Parathyroid adenoma (tissue), 2 donors: ENCODE measurements around the gene PTGR3.
A peak's percentile ranks its signal among the peaks of the same experiment; 100 is the strongest.

ENCODE experiments used
- H2AFZ ChIP-seq: fragments of 300-600 bp; sonication (generic); one replicate; pipeline ENCODE4 v1.7.0; 2017; ENCODE audit warnings: antibody characterized with exemption, mild to moderate bottlenecking
- H3K27ac ChIP-seq: fragments of 300-600 bp; sonication (generic); one replicate; pipeline ENCODE4 v1.7.0; 2017
- H3K27me3 ChIP-seq: fragments of 300-600 bp; sonication (generic); one replicate; pipeline ENCODE4 v1.7.0; 2017; ENCODE audit warnings: low read length; ENCODE audit not compliant: control insufficient read depth, insufficient read depth
- H3K36me3 ChIP-seq: fragments of 300-600 bp; sonication (generic); one replicate; pipeline ENCODE4 v1.7.0; 2017; ENCODE audit warnings: low read length; ENCODE audit not compliant: control insufficient read depth, insufficient read depth
- H3K4me1 ChIP-seq: fragments of 300-600 bp; sonication (generic); one replicate; pipeline ENCODE4 v1.7.0; 2017; ENCODE audit warnings: control low read depth
- H3K4me2 ChIP-seq: fragments of 300-600 bp; sonication (generic); one replicate; pipeline ENCODE4 v1.7.0; 2017; ENCODE audit warnings: low read length
- H3K4me3 ChIP-seq: fragments of 300-600 bp; sonication (generic); one replicate; pipeline ENCODE4 v1.7.0; 2017; ENCODE audit warnings: low read depth, low read length
- H3K79me2 ChIP-seq: fragments of 300-600 bp; sonication (generic); one replicate; pipeline ENCODE4 v1.7.0; 2017; ENCODE audit warnings: control low read depth
- H3K9ac ChIP-seq: fragments of 300-600 bp; sonication (generic); one replicate; pipeline ENCODE4 v1.7.0; 2017; ENCODE audit warnings: mild to moderate bottlenecking
- H3K9me3 ChIP-seq: fragments of 300-600 bp; sonication (generic); one replicate; pipeline ENCODE4 v1.7.0; 2017; ENCODE audit warnings: low read length; ENCODE audit not compliant: control insufficient read depth
- CTCF ChIP-seq: fragments of 300-600 bp; sonication (generic); IDR thresholded peaks from one replicate; pipeline ENCODE4 v1.7.0; 2017; ENCODE audit warnings: antibody characterized with exemption, mild to moderate bottlenecking
- donor health status: primary hyperparathyroidism.

The PTGR3 gene

GRCh38 chr18:75208155-75208835 is 644 bp downstream of the PTGR3 start:
- Histone ChIP-seq H3K4me2 (peak overlapping the region; percentile 85), H3K36me3 (no peaks in the 10 kb centered on the region), H3K27ac (peak overlapping the region; percentile 93), H3K9ac (no peak overlapping the region), H3K9me3 (no peaks in the 10 kb centered on the region), H3K4me3 (peak overlapping the region; percentile 67), H3K4me1 (peaks cover 5% of the 10 kb centered on the region), H3K27me3 (no peaks in the 10 kb centered on the region), H2AFZ (peak overlapping the region; percentile 78), H3K79me2 (peaks cover 25% of the 10 kb centered on the region)
- no peak for TF ChIP-seq CTCF

DNA sequence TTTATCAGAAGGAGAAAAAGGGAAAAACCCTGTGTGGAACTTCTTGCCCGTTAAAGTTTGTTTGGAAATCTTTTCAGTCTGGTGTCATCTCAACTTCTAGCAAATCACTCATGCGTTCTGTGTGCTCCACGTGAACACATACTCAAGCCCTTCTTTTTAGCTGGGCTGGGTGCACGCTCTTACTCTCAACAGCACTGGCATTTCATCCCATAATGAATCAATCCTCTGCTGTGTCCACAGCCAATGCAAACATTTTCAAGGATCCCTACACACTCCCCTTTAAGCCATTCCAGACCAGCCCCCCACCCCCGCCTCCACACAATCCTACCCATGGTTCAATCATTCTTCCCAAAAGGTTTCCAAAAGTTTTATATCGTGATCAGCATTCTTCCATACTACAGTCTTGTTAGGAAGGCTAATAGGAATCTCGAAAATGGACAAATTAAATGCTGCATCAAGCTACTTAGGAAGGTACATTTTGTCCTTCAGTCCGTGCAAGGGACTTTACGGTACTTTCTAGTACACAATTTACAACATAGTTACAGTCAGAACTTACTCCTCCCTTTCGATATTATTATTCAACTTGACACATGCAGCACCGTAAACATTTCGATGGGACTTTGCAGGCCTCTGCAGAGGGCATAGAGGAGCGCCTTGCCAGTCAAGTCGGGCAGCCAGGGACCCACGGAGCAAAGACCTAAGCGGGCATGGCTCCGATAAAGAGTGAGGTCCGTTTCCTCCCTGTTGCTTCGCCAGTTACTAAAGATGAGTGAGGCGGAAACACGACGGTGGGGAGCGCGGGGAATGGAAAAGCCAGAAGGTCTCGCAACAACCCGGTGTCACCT is 1.4 kb downstream of the PTGR3 start:
- peak overlapping the region; percentile 85 for H3K4me2 ChIP-seq
- H3K9ac ChIP-seq, result no peak overlapping the region
- H3K4me1 ChIP-seq, result peaks cover 5% of the 10 kb centered on the region
- peak overlapping the region; percentile 67 for H3K4me3 ChIP-seq
- H3K9me3 ChIP-seq, result no peaks in the 10 kb centered on the region
- no peaks in the 10 kb centered on the region for H3K27me3 ChIP-seq
- peak overlapping the region; percentile 78 for H2AFZ ChIP-seq
- TF ChIP-seq CTCF, result no peak
- H3K36me3 ChIP-seq, result no peaks in the 10 kb centered on the region
- H3K79me2 ChIP-seq, result peaks cover 25% of the 10 kb centered on the region
- H3K27ac ChIP-seq, result peak overlapping the region; percentile 93

DNA sequence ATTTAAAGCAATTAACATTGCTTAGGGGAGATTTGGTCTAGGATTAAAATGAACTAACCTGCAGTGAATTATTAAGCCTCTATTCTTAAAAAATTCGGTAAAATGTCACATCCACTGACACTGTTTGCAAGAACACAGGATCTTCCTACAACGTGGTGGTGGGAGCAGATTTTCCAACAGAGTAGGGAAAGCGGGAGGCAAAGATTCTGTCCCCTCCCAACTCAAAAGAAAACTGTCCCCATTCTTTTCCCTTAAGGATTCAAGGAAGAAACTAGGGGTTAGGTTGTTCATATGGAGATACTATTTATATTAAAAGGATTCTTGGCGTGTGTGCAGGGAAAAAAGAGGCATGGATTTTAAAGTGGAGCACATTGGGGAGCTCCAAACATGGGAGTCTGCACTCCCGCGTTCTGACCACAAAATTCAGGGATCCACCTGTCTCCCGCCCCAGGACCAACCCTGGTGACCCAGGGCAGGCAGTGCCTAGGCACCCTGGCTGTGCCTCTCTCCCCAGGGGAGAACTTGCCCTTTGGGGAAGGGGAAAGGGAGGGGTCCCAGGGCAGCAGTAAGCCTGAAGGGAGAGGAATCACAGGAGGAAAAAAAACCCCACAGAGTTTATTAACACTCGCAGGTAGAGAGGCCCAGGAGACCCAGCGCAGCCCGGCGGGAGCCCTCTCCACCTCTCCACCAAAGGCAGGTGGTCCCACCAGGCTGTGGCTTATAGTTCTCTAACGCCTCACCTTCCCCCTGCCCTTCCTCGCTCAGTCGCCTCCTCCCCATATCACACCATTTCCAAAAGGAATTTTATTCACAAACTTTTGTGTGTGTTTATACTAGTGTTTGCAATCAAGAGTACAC is 2.3 kb downstream of the PTGR3 start:
- no peak overlapping the region for H3K4me3 ChIP-seq
- no peaks in the 10 kb centered on the region for H3K36me3 ChIP-seq
- no peak overlapping the region for H3K4me2 ChIP-seq
- no peak overlapping the region for H3K9ac ChIP-seq
- H3K4me1 ChIP-seq, result peaks cover 5% of the 10 kb centered on the region
- no peak overlapping the region for H2AFZ ChIP-seq
- TF ChIP-seq CTCF, result no peak
- peaks cover 25% of the 10 kb centered on the region for H3K79me2 ChIP-seq
- H3K9me3 ChIP-seq, result no peaks in the 10 kb centered on the region
- no peaks in the 10 kb centered on the region for H3K27me3 ChIP-seq
- H3K27ac ChIP-seq, result no peak overlapping the region

DNA sequence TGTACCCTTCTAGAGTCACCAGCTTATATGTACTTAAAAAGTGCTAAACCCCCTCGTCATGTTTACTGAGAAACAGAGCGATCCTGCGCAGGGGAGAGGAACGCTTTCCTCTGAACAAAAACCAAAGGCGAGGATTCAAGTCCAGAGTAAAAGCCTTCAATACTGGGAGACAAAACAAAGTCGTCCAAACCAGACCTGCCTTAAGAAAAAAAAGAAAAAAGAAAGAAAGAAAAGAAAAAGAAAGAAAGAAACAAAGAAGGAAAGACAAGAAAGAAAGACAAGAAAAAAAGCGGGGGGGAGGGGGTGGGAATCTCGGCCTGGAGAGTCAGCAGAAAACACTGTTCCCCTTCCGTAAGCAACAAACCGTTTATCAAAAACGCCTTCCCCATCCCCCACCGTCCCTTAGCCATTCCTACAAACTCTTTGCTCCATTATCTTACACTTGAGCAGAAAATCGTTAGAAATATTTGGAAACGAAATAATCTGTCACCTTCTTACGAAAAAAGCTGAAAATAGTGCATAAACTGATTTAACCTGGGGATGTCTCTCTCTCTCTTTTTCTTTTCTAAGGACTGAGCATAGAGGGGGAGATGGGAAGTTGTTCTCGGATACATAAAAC is 3.3 kb downstream of the PTGR3 start:
- no peak for TF ChIP-seq CTCF
- no peaks in the 10 kb centered on the region for H3K36me3 ChIP-seq
- peaks cover 7% of the 10 kb centered on the region for H3K4me1 ChIP-seq
- no peak overlapping the region for H2AFZ ChIP-seq
- no peak overlapping the region for H3K4me2 ChIP-seq
- H3K9me3 ChIP-seq, result no peaks in the 10 kb centered on the region
- no peak overlapping the region for H3K4me3 ChIP-seq
- no peak overlapping the region for H3K9ac ChIP-seq
- H3K79me2 ChIP-seq, result peaks cover 25% of the 10 kb centered on the region
- H3K27ac ChIP-seq, result no peak overlapping the region
- H3K27me3 ChIP-seq, result no peaks in the 10 kb centered on the region
